T-helper 2 cell treated with Interferon-gamma antibody and Interleukin-4, amounts not matched to agents 100 ng/mL and 5 ng/mL, for 36 hours (primary cell): ENCODE measurements around the gene MMP24OS. TPM values are rescaled to one million over a fixed set of nuclear protein-coding genes. Genes with fewer than 3 reads are reported as not detected.

Experiments used
- intact Hi-C: fragments of 100-400 bp; cut with micrococcal nuclease; formaldehyde crosslinking; loops from one replicate; pipeline ENCODE4 v1.15.1; 2023
- total RNA-seq: library from RNA; stranded (reverse); gene quantifications from 2 replicates; pipeline ENCODE4 v1.2.3, GENCODE V29; 2022

MMP24OS gene
- total RNA-seq, 1 donor from 2014 or later, result 29.4 TPM

- intact Hi-C loops, result no loop called here
Measured at GRCh38 chr20:35292504-35293285, 14.8 kb upstream of the MMP24OS start.

- intact Hi-C loops, result no loop called here
Measured at GRCh38 chr20:35291654-35292503, 14.0 kb upstream of the MMP24OS start, which contains the start of gene FAM83C. TSS of gene FAM83C (minus strand) at chr20:35292425. CDS start at chr20:35292304, 121 bp downstream.

GRCh38 chr20:35290887-35291417 lies 13.0 kb upstream of the MMP24OS start:
- intact Hi-C loops, result no loop called here

GRCh38 chr20:35290186-35290886 lies 12.4 kb upstream of the MMP24OS start:
- intact Hi-C loops, result no loop called here

GRCh38 chr20:35288325-35289060 lies 10.6 kb upstream of the MMP24OS start:
- intact Hi-C loops, result no loop called here

GRCh38 chr20:35287509-35288324 lies 9.8 kb upstream of the MMP24OS start:
- intact Hi-C loops, result no loop called here

GRCh38 chr20:35286899-35287508 lies 9.1 kb upstream of the MMP24OS start:
- intact Hi-C loops, result no loop called here

GRCh38 chr20:35286077-35286898 lies 8.4 kb upstream of the MMP24OS start:
- intact Hi-C loops, result no loop called here

GRCh38 chr20:35285806-35286076 lies 7.8 kb upstream of the MMP24OS start:
- intact Hi-C loops, result no loop called here

- intact Hi-C loops, result no loop called here
Measured at GRCh38 chr20:35284992-35285805, 7.3 kb upstream of the MMP24OS start.

GRCh38 chr20:35284267-35284991 lies 6.5 kb upstream of the MMP24OS start, which contains the start of gene EIF6:
TSS of gene EIF6 (minus strand) at chr20:35284772. CDS start at chr20:35284487, 285 bp downstream.
- intact Hi-C loops, result no loop called here

GRCh38 chr20:35283441-35284266 lies 5.7 kb upstream of the MMP24OS start:
- intact Hi-C loops, result no loop called here

- intact Hi-C loops, result no loop called here
Measured at GRCh38 chr20:35281506-35282101, 3.7 kb upstream of the MMP24OS start.

- intact Hi-C loops, result no loop called here
Measured at GRCh38 chr20:35280523-35280922, 2.6 kb upstream of the MMP24OS start.

GRCh38 chr20:35279533-35280174 lies 1.7 kb upstream of the MMP24OS start:
- intact Hi-C loops, result loop anchor here (5.0 kb wide), 2 partner anchors 133 to 187 kb away; partner anchors contain the start of genes TRPC4AP and UQCC1
